ENCODE measurements around the gene SMYD3. TPM values are rescaled to one million over a fixed set of nuclear protein-coding genes. Genes with fewer than 3 reads are reported as not detected.

The SMYD3 gene
- total and polyA plus RNA-seq, 11 donors, result 6.3 to 12.1 (median 9.5) TPM

DNA sequence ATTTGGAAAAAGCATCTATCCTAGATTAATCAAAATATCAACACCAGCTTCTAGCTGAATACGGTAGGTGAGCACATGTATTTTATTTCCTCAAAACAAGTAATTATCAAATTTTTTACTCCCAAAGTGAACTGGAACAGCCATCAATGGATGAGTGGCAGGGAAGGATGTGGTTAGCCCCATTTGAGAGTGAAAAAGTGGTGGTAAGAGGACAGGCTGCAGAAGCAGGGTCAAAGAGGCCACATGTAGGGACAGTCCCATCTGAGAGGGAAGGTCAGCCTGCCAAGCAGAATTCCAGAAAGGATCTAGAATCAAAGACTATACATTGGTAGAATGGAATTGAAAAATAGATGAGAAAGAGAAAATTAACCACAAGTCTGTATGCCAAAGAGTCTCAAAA lies 163.8 kb downstream of the SMYD3 start:
- Histone ChIP-seq H3K27me3 (no peaks in the 10 kb centered on the region), H3K9me3 (peaks cover 0 to 24% (median 0%) of the 10 kb centered on the region in 12 donors), H3K36me3 (peaks cover 0 to 3% (median 0%) of the 10 kb centered on the region in 9 donors), H3K4me1 (no peaks in the 10 kb centered on the region), H3K27ac (no peak overlapping the region), H3K4me3 (no peak overlapping the region)
- 92 to 99% (median 95%) methylated on average over 1 of the region's 1 CpG for WGBS, 4 donors
- TF ChIP-seq, protein P1, sequence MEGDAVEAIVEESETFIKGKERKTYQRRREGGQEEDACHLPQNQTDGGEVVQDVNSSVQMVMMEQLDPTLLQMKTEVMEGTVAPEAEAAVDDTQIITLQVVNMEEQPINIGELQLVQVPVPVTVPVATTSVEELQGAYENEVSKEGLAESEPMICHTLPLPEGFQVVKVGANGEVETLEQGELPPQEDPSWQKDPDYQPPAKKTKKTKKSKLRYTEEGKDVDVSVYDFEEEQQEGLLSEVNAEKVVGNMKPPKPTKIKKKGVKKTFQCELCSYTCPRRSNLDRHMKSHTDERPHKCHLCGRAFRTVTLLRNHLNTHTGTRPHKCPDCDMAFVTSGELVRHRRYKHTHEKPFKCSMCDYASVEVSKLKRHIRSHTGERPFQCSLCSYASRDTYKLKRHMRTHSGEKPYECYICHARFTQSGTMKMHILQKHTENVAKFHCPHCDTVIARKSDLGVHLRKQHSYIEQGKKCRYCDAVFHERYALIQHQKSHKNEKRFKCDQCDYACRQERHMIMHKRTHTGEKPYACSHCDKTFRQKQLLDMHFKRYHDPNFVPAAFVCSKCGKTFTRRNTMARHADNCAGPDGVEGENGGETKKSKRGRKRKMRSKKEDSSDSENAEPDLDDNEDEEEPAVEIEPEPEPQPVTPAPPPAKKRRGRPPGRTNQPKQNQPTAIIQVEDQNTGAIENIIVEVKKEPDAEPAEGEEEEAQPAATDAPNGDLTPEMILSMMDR (IDR thresholded peaks at IDR 0.05), result no peak
- no peak for TF ChIP-seq POLR2A (IDR thresholded peaks at IDR 0.05)
- intact Hi-C loops (cut with DNase I), result no loop called here
- no peak for DNase-seq
- ATAC-seq, result no peak

DNA sequence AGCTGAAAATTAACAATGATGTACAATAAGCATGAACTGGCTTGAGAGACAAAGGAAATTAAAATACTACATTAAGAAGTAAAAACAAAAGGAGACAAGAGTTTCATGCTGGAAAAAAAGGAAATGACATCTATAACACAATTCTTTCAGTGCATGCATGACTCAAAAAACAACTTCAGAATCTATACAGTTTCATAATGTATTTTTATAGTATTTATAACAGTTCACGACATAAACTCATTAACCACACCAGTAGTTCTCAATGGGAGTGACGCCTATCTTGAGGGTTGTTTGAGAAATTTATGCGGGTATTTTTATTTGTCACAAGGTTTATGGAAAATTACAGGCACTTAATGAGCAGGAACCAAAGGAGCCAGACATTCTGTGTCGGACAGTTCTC lies 168.5 kb downstream of the SMYD3 start:
- H3K27me3 ChIP-seq, result no peaks in the 10 kb centered on the region
- ATAC-seq (no peak), DNase-seq (no peak)
- no peak overlapping the region for H3K4me3 ChIP-seq
- no peaks in the 10 kb centered on the region for H3K9me3 ChIP-seq
- no peak overlapping the region for H3K27ac ChIP-seq
- 86 to 96% (median 93%) methylated on average over 4 of the region's 4 CpGs for WGBS, 4 donors
- H3K36me3 ChIP-seq, result no peaks in the 10 kb centered on the region
- H3K4me1 ChIP-seq, result no peaks in the 10 kb centered on the region
- TF ChIP-seq, protein P1 (IDR thresholded peaks at IDR 0.05), result no peak
- TF ChIP-seq POLR2A (IDR thresholded peaks at IDR 0.05), result no peak
- intact Hi-C loops (cut with DNase I), result no loop called here

DNA sequence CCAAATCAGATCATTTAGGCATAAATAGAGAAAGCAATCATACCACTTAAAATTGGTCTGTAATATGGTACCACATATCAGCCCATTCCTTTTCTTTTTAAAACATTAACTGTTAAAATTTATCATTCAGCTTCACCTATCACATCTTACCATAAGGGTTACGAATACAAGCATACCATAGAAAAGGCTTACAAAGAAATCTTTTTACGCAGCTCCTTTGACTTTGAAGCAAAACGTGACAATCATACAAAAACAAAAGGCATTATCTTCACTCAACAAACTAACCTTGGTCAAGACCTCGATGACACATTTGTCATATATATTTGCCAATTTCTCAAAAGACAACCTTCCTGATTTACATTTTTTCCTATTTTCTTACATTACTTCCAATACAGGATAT lies 169.0 kb downstream of the SMYD3 start:
- intact Hi-C loops (cut with DNase I), result no loop called here
- no peaks in the 10 kb centered on the region for H3K4me1 ChIP-seq
- 84 to 88% (median 86%) methylated on average over 4 of the region's 4 CpGs for WGBS, 4 donors

DNA sequence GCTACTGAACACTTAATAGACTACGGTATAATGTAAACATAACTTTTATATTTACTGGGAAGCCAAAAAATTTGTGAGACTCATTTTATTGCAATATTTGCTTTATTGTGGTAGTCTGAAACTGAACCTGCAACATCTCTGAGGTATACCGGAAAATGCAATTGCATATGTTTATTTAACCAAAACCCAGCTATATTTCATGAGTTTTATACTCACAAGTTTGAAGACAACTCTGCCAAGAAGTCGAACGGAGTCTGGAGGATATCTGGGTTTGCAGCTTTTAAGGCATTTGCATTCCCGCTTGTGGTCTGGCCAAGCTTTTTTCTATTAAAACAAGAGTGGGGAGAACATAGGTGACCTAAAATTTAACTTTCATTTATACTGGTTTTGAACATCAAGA lies 171.9 kb downstream of the SMYD3 start:
- H3K9me3 ChIP-seq, result peaks cover 0 to 1% (median 0%) of the 10 kb centered on the region in 12 donors
- intact Hi-C loops (cut with DNase I), result no loop called here
- no peaks in the 10 kb centered on the region for H3K27me3 ChIP-seq
- no peak for TF ChIP-seq POLR2A (IDR thresholded peaks at IDR 0.05)
- TF ChIP-seq, protein P1 (IDR thresholded peaks at IDR 0.05), result no peak
- H3K27ac ChIP-seq, result no peak overlapping the region
- H3K4me3 ChIP-seq, result no peak overlapping the region
- no peaks in the 10 kb centered on the region for H3K4me1 ChIP-seq
- DNase-seq (no peak), ATAC-seq (no peak)
- 94 to 95% (median 94%) methylated on average over 5 of the region's 5 CpGs for WGBS, 4 donors
- peaks cover 0 to 3% (median 0%) of the 10 kb centered on the region in 9 donors for H3K36me3 ChIP-seq

More for the DNA sequence above, 169.0 kb downstream of the SMYD3 start:
- no peak overlapping the region for H3K27ac ChIP-seq
- ATAC-seq (no peak), DNase-seq (no peak)
- no peak for TF ChIP-seq POLR2A (IDR thresholded peaks at IDR 0.05)
- TF ChIP-seq, protein P1 (IDR thresholded peaks at IDR 0.05), result no peak
- no peak overlapping the region for H3K4me3 ChIP-seq
- H3K9me3 ChIP-seq, result no peaks in the 10 kb centered on the region
- H3K27me3 ChIP-seq, result no peaks in the 10 kb centered on the region
- H3K36me3 ChIP-seq, result no peaks in the 10 kb centered on the region

Measured in heart left ventricle (tissue), 16 donors.